ENCODE results near the gene ENPP3. TPM values are rescaled to one million over a fixed set of nuclear protein-coding genes. Genes with fewer than 3 reads are reported as not detected.

Gene ENPP3
- total and polyA plus RNA-seq, 2 of the 13 experiments (the other 11 are each of a cell fraction or from before 2014, with no cell fraction given), result 40.0 to 75.4 TPM

DNA sequence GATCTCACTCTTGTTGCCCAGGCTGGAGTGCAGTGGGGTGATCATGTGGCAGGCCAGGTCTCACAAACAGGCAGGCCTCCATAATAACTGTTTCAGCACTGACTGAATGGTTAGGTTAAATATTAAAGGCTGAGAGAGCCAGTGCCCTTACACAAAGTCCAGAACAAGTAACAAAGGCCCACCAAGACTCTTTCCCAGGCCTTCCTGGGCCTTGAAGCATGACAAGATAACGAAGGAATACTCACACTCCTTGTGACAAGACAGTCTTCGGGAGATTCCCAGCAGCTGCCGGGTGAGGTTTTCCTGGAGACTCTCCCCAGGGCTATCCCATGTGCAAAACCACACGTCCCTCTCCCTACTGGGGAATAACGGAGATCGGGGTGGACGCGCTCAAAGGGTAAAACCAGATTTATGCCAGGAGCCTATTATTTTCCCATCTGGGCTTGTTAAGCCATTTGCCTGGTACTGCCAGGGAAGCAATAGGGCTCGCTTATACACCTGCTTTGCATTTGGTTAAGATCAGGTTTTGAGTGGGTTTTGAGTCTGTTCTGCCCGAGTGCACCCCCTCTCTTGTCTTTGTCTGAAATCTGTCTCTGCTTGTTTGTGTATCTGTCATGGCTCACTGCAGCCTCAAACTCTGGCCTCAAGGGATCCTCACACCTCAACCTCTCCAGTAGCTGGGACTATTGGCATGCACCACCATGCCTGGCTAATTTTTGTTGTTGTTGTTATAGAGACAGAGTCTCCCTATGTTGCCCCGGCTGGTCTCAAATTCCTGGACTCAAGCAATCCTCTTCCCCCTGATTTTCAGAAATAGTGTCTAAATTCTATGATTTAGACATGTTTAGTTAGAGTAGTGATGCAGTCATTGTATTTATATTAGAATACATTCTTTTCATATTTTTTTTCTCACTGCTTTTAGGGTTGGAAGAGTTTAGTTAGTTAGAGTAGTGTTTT lies 1.4 kb upstream of the ENPP3 start (continued):
- TF ChIP-seq, protein P1, sequence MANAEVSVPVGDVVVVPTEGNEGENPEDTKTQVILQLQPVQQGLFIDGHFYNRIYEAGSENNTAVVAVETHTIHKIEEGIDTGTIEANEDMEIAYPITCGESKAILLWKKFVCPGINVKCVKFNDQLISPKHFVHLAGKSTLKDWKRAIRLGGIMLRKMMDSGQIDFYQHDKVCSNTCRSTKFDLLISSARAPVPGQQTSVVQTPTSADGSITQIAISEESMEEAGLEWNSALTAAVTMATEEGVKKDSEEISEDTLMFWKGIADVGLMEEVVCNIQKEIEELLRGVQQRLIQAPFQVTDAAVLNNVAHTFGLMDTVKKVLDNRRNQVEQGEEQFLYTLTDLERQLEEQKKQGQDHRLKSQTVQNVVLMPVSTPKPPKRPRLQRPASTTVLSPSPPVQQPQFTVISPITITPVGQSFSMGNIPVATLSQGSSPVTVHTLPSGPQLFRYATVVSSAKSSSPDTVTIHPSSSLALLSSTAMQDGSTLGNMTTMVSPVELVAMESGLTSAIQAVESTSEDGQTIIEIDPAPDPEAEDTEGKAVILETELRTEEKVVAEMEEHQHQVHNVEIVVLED (CRISPR knock-in tag; IDR thresholded peaks at IDR 0.05; ENCODE audit: borderline replicate concordance), result no peak; the same call in 1 of the 2 replicates
- TF ChIP-seq, protein P2, sequence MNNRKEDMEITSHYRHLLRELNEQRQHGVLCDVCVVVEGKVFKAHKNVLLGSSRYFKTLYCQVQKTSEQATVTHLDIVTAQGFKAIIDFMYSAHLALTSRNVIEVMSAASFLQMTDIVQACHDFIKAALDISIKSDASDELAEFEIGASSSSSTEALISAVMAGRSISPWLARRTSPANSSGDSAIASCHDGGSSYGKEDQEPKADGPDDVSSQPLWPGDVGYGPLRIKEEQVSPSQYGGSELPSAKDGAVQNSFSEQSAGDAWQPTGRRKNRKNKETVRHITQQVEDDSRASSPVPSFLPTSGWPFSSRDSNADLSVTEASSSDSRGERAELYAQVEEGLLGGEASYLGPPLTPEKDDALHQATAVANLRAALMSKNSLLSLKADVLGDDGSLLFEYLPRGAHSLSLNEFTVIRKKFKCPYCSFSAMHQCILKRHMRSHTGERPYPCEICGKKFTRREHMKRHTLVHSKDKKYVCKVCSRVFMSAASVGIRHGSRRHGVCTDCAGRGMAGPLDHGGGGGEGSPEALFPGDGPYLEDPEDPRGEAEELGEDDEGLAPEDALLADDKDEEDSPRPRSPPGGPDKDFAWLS (CRISPR knock-in tag; IDR thresholded peaks at IDR 0.05; ENCODE audit: borderline replicate concordance), result no peak
- TF ChIP-seq, protein P3, sequence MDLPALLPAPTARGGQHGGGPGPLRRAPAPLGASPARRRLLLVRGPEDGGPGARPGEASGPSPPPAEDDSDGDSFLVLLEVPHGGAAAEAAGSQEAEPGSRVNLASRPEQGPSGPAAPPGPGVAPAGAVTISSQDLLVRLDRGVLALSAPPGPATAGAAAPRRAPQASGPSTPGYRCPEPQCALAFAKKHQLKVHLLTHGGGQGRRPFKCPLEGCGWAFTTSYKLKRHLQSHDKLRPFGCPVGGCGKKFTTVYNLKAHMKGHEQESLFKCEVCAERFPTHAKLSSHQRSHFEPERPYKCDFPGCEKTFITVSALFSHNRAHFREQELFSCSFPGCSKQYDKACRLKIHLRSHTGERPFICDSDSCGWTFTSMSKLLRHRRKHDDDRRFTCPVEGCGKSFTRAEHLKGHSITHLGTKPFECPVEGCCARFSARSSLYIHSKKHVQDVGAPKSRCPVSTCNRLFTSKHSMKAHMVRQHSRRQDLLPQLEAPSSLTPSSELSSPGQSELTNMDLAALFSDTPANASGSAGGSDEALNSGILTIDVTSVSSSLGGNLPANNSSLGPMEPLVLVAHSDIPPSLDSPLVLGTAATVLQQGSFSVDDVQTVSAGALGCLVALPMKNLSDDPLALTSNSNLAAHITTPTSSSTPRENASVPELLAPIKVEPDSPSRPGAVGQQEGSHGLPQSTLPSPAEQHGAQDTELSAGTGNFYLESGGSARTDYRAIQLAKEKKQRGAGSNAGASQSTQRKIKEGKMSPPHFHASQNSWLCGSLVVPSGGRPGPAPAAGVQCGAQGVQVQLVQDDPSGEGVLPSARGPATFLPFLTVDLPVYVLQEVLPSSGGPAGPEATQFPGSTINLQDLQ (CRISPR knock-in tag; IDR thresholded peaks at IDR 0.05), result no peak
- peak; percentile 35; the same call in 1 of the 2 replicates for TF ChIP-seq GATAD2A (CRISPR knock-in tag; IDR thresholded peaks at IDR 0.05)
- peak; percentile 70; the same call in 1 of the 2 replicates for TF ChIP-seq MEIS2 (CRISPR knock-in tag; IDR thresholded peaks at IDR 0.05)
- 0 out of 2 replicates have a peak, but pooled peaks have one; percentile 28 for TF ChIP-seq ZNF547 (CRISPR knock-in tag; IDR thresholded peaks at IDR 0.05)
- TF ChIP-seq TFAP4 (IDR thresholded peaks at IDR 0.05; ENCODE audit: borderline replicate concordance, low read depth), result no peak
- TF ChIP-seq HOMEZ (CRISPR knock-in tag; IDR thresholded peaks at IDR 0.05; ENCODE audit: low read depth), result no peak; the same call in 1 of the 2 replicates
- no peak for TF ChIP-seq ZBTB20 (CRISPR knock-in tag; IDR thresholded peaks at IDR 0.05; ENCODE audit: borderline replicate concordance, low read depth)
- no peak for TF ChIP-seq CREBL2 (CRISPR knock-in tag; IDR thresholded peaks at IDR 0.05; ENCODE audit: borderline replicate concordance)
- TF ChIP-seq, protein P4, sequence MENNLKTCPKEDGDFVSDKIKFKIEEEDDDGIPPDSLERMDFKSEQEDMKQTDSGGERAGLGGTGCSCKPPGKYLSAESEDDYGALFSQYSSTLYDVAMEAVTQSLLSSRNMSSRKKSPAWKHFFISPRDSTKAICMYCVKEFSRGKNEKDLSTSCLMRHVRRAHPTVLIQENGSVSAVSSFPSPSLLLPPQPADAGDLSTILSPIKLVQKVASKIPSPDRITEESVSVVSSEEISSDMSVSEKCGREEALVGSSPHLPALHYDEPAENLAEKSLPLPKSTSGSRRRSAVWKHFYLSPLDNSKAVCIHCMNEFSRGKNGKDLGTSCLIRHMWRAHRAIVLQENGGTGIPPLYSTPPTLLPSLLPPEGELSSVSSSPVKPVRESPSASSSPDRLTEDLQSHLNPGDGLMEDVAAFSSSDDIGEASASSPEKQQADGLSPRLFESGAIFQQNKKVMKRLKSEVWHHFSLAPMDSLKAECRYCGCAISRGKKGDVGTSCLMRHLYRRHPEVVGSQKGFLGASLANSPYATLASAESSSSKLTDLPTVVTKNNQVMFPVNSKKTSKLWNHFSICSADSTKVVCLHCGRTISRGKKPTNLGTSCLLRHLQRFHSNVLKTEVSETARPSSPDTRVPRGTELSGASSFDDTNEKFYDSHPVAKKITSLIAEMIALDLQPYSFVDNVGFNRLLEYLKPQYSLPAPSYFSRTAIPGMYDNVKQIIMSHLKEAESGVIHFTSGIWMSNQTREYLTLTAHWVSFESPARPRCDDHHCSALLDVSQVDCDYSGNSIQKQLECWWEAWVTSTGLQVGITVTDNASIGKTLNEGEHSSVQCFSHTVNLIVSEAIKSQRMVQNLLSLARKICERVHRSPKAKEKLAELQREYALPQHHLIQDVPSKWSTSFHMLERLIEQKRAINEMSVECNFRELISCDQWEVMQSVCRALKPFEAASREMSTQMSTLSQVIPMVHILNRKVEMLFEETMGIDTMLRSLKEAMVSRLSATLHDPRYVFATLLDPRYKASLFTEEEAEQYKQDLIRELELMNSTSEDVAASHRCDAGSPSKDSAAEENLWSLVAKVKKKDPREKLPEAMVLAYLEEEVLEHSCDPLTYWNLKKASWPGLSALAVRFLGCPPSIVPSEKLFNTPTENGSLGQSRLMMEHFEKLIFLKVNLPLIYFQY (CRISPR knock-in tag; IDR thresholded peaks at IDR 0.05; ENCODE audit: borderline replicate concordance), result peak; percentile 28; the same call in 1 of the 2 replicates
- TF ChIP-seq MLLT10 (CRISPR knock-in tag; IDR thresholded peaks at IDR 0.05), result no peak
- no peak for TF ChIP-seq KLF9 (CRISPR knock-in tag; IDR thresholded peaks at IDR 0.05; ENCODE audit: low read depth)
